HG02852 (cell line): Measurements from ENCODE around the gene NKAIN2.
"Not testable (repeated sequence)": the region's sequence is repeated elsewhere in the genome, so short reads cannot be mapped to it uniquely, and the experiment has no call there.

ENCODE experiments used
- ATAC-seq: cut with Tn5 transposase; IDR thresholded peaks from one replicate; pipeline ENCODE4 v1.9.1; 2021; ENCODE audit warnings: mild to moderate bottlenecking, moderate library complexity; ENCODE audit not compliant: unreplicated experiment

Gene NKAIN2

GRCh38 chr6:124722141-124722878 lies 918.6 kb downstream of the NKAIN2 start:
- ATAC-seq: no peak

- ATAC-seq: no peak
These were observed 920.0 kb downstream of the NKAIN2 start for GRCh38 chr6:124723671-124724070.

- ATAC-seq: not testable (repeated sequence)
These were observed 934.1 kb downstream of the NKAIN2 start for GRCh38 chr6:124737804-124738203.

- ATAC-seq: no peak
These were observed 934.8 kb downstream of the NKAIN2 start for GRCh38 chr6:124738482-124738881.

GRCh38 chr6:124741341-124741740 lies 937.7 kb downstream of the NKAIN2 start:
- no peak for ATAC-seq

- ATAC-seq: no peak
These were observed 939.3 kb downstream of the NKAIN2 start for GRCh38 chr6:124742971-124743370.

- ATAC-seq: no peak
These were observed 939.8 kb downstream of the NKAIN2 start for GRCh38 chr6:124743420-124743819.

GRCh38 chr6:124747349-124747748 lies 943.7 kb downstream of the NKAIN2 start:
- no peak for ATAC-seq

- ATAC-seq: no peak
These were observed 945.1 kb downstream of the NKAIN2 start for GRCh38 chr6:124748778-124749177.

GRCh38 chr6:124753001-124753400 lies 949.3 kb downstream of the NKAIN2 start:
- ATAC-seq: no peak

- ATAC-seq: no peak
These were observed 950.0 kb downstream of the NKAIN2 start for GRCh38 chr6:124753562-124754105.

- ATAC-seq: no peak
These were observed 951.7 kb downstream of the NKAIN2 start for GRCh38 chr6:124755321-124755720.

GRCh38 chr6:124757560-124757959 lies 953.9 kb downstream of the NKAIN2 start:
- ATAC-seq: no peak

GRCh38 chr6:124758663-124759062 lies 955.0 kb downstream of the NKAIN2 start:
- no peak for ATAC-seq

GRCh38 chr6:124765280-124765679 lies 961.6 kb downstream of the NKAIN2 start:
- ATAC-seq: no peak

GRCh38 chr6:124768224-124768623 lies 964.6 kb downstream of the NKAIN2 start:
- no peak for ATAC-seq

- ATAC-seq: no peak
These were observed 966.3 kb downstream of the NKAIN2 start for GRCh38 chr6:124769811-124770544.

GRCh38 chr6:124770784-124771183 lies 967.1 kb downstream of the NKAIN2 start:
- no peak for ATAC-seq

GRCh38 chr6:124772733-124773319 lies 969.2 kb downstream of the NKAIN2 start:
- ATAC-seq: no peak

- ATAC-seq: no peak
These were observed 971.5 kb downstream of the NKAIN2 start for GRCh38 chr6:124775121-124775520.

GRCh38 chr6:124777863-124778262 lies 974.2 kb downstream of the NKAIN2 start:
- no peak for ATAC-seq

- no peak for ATAC-seq
These were observed 977.0 kb downstream of the NKAIN2 start for GRCh38 chr6:124780623-124781022.
